ENCODE data around the gene CNGA2. TPM values are rescaled to one million over a fixed set of nuclear protein-coding genes. Genes with fewer than 3 reads are reported as not detected.

CNGA2 gene
- total RNA-seq, 1 donor from 2014 or later, result not detected

GRCh38 chrX:151752847-151753246, 18.3 kb downstream of the CNGA2 start:
- no peak for DNase-seq (ENCODE audit: low read depth in 2 of 2)

GRCh38 chrX:151753313-151754046, 18.9 kb downstream of the CNGA2 start:
- DNase-seq (ENCODE audit: low read depth in 2 of 2), result peak; percentile 55 to 71

GRCh38 chrX:151754047-151754429, 19.5 kb downstream of the CNGA2 start:
- no peak for DNase-seq (ENCODE audit: low read depth in 2 of 2)

GRCh38 chrX:151754641-151755215, 20.2 kb downstream of the CNGA2 start:
- peak in 1 of 2 donors; percentile 15 for DNase-seq (ENCODE audit: low read depth in 2 of 2)

GRCh38 chrX:151759041-151759708, 24.6 kb downstream of the CNGA2 start:
- DNase-seq (ENCODE audit: low read depth in 2 of 2), result no peak

- DNase-seq (ENCODE audit: low read depth in 2 of 2), result no peak
Observed at GRCh38 chrX:151762802-151763201, 28.3 kb downstream of the CNGA2 start.

GRCh38 chrX:151763711-151764110, 29.2 kb downstream of the CNGA2 start:
- DNase-seq (ENCODE audit: low read depth in 2 of 2), result no peak

- DNase-seq (ENCODE audit: low read depth in 2 of 2), result no peak
Observed at GRCh38 chrX:151765026-151765425, 30.5 kb downstream of the CNGA2 start.

GRCh38 chrX:151771726-151772125, 37.2 kb downstream of the CNGA2 start:
- no peak for DNase-seq (ENCODE audit: low read depth in 2 of 2)

- DNase-seq (ENCODE audit: low read depth in 2 of 2), result no peak
Observed at GRCh38 chrX:151773434-151773833, 38.9 kb downstream of the CNGA2 start.

- DNase-seq (ENCODE audit: low read depth in 2 of 2), result no peak
Observed at GRCh38 chrX:151774421-151774820, 39.9 kb downstream of the CNGA2 start.

GRCh38 chrX:151776181-151776731, 41.7 kb downstream of the CNGA2 start:
- no peak for DNase-seq (ENCODE audit: low read depth in 2 of 2)

- no peak for DNase-seq (ENCODE audit: low read depth in 2 of 2)
Observed at GRCh38 chrX:151776936-151777335, 42.4 kb downstream of the CNGA2 start.

- no peak for DNase-seq (ENCODE audit: low read depth in 2 of 2)
Observed at GRCh38 chrX:151779258-151779657, 44.7 kb downstream of the CNGA2 start.

GRCh38 chrX:151780621-151781020, 46.1 kb downstream of the CNGA2 start:
- DNase-seq (ENCODE audit: low read depth in 2 of 2), result no peak

GRCh38 chrX:151789179-151789800, 54.7 kb downstream of the CNGA2 start:
- DNase-seq (ENCODE audit: low read depth in 2 of 2), result peak; percentile 61 to 65

- no peak for DNase-seq (ENCODE audit: low read depth in 2 of 2)
Observed at GRCh38 chrX:151790481-151791160, 56.1 kb downstream of the CNGA2 start.

- DNase-seq (ENCODE audit: low read depth in 2 of 2), result no peak
Observed at GRCh38 chrX:151791961-151792360, 57.4 kb downstream of the CNGA2 start.

- no peak for DNase-seq (ENCODE audit: low read depth in 2 of 2)
Observed at GRCh38 chrX:151792505-151792904, 58.0 kb downstream of the CNGA2 start.

GRCh38 chrX:151793886-151794285, 59.3 kb downstream of the CNGA2 start:
- DNase-seq (ENCODE audit: low read depth in 2 of 2), result no peak
